OCI-LY1 (cell line): Measurements from ENCODE around the gene PLEKHH3.

Source experiments
- CTCF ChIP-seq: fragments of 200-600 bp; sonication (generic), shearing (Covaris generic); IDR thresholded peaks from 2 replicates; pipeline ENCODE4 v1.5.1; 2017; ENCODE audit warnings: mild to moderate bottlenecking, antibody characterized with exemption, low read length, moderate library complexity, mixed read lengths
- EZH2 ChIP-seq: fragments of 200-600 bp; sonication (generic), shearing (Covaris generic); IDR thresholded peaks from 2 replicates; pipeline ENCODE4 v1.8.0; 2017; ENCODE audit warnings: borderline replicate concordance, mixed run types, mild to moderate bottlenecking, antibody characterized with exemption, low read length, moderate library complexity, mixed read lengths

GRCh38 chr17:42677012-42677857, 441 bp upstream of the PLEKHH3 start:
- TF ChIP-seq CTCF (no peak), EZH2 (no peak)
